Measurements from ENCODE around the gene DHRS7B. TPM values are rescaled to one million over a fixed set of nuclear protein-coding genes. Genes with fewer than 3 reads are reported as not detected.

The DHRS7B gene
- total RNA-seq, 1 donor from 2014 or later, result 24.7 TPM

DNA sequence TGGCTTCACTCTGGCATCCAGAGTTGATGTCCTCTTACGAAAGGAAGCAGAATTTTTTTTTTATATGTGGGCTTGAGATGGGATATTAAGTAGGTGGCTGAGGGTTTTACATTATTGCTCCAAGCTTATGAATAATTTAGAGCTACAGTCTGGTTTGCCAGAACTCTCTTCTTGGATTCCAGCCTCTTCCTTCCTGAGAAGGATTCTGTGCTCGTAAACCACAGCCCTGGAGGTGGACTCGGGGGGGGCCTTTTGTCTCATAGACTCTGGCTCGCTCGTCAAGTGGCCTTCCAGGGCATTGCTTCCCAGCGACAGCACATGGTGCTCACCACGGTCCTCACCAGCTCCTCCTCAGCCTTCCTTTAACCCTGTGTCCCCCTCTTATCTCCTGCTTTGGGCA, 44.0 kb downstream of the DHRS7B start:
- Histone ChIP-seq H3K4me3 (ENCODE audit: low read depth, low read length) (no peak overlapping the region), H3K36me3 (ENCODE audit: control insufficient read depth, insufficient read depth, low read length) (peaks cover 3% of the 10 kb centered on the region), H3K27me3 (ENCODE audit: control insufficient read depth, insufficient read depth, low read length) (no peaks in the 10 kb centered on the region)
- no peak for DNase-seq (ENCODE audit: low read depth)
- TF ChIP-seq, protein P1, sequence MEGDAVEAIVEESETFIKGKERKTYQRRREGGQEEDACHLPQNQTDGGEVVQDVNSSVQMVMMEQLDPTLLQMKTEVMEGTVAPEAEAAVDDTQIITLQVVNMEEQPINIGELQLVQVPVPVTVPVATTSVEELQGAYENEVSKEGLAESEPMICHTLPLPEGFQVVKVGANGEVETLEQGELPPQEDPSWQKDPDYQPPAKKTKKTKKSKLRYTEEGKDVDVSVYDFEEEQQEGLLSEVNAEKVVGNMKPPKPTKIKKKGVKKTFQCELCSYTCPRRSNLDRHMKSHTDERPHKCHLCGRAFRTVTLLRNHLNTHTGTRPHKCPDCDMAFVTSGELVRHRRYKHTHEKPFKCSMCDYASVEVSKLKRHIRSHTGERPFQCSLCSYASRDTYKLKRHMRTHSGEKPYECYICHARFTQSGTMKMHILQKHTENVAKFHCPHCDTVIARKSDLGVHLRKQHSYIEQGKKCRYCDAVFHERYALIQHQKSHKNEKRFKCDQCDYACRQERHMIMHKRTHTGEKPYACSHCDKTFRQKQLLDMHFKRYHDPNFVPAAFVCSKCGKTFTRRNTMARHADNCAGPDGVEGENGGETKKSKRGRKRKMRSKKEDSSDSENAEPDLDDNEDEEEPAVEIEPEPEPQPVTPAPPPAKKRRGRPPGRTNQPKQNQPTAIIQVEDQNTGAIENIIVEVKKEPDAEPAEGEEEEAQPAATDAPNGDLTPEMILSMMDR (IDR thresholded peaks at IDR 0.05; ENCODE audit: insufficient read depth, low read length, severe bottlenecking), result no peak
- no peak for FAIRE-seq

GRCh38 chr17:21171309-21171922, 44.7 kb downstream of the DHRS7B start:
- no peak for FAIRE-seq
- no peak for DNase-seq (ENCODE audit: low read depth)
- peaks cover 3% of the 10 kb centered on the region for H3K36me3 ChIP-seq (ENCODE audit: control insufficient read depth, insufficient read depth, low read length)
- no peak overlapping the region for H3K4me3 ChIP-seq (ENCODE audit: low read depth, low read length)
- TF ChIP-seq, protein P1 (IDR thresholded peaks at IDR 0.05; ENCODE audit: insufficient read depth, low read length, severe bottlenecking), result no peak
- no peaks in the 10 kb centered on the region for H3K27me3 ChIP-seq (ENCODE audit: control insufficient read depth, insufficient read depth, low read length)

GRCh38 chr17:21171970-21172510, 45.3 kb downstream of the DHRS7B start:
- Histone ChIP-seq H3K36me3 (ENCODE audit: control insufficient read depth, insufficient read depth, low read length) (peaks cover 3% of the 10 kb centered on the region), H3K4me3 (ENCODE audit: low read depth, low read length) (no peak overlapping the region), H3K27me3 (ENCODE audit: control insufficient read depth, insufficient read depth, low read length) (no peaks in the 10 kb centered on the region)
- TF ChIP-seq, protein P1 (IDR thresholded peaks at IDR 0.05; ENCODE audit: insufficient read depth, low read length, severe bottlenecking), result no peak
- DNase-seq (ENCODE audit: low read depth) (no peak), FAIRE-seq (no peak)

DNA sequence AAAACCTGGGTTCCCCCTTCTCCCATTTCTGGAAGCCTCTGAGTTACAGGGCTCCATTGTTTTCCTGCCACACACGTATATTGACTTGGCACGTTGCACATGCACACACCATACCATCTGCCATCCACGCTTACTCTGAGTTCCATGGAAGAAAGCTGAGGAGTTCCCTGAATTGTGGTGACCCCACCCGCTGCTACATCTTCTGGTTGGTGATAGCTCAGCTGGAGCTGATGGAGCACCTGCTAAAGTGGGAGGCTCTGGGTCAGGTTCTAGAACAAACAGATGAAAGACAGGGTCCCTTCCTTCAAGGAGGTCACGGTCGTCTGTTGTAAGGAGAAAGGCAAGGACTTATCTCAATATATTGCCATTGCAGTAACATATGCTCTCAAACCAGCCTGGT, 46.1 kb downstream of the DHRS7B start:
- TF ChIP-seq, protein P1 (IDR thresholded peaks at IDR 0.05; ENCODE audit: insufficient read depth, low read length, severe bottlenecking), result no peak
- FAIRE-seq, result no peak
- peaks cover 3% of the 10 kb centered on the region for H3K36me3 ChIP-seq (ENCODE audit: control insufficient read depth, insufficient read depth, low read length)
- no peak for DNase-seq (ENCODE audit: low read depth)
- H3K27me3 ChIP-seq (ENCODE audit: control insufficient read depth, insufficient read depth, low read length), result no peaks in the 10 kb centered on the region
- no peak overlapping the region for H3K4me3 ChIP-seq (ENCODE audit: low read depth, low read length)

DNA sequence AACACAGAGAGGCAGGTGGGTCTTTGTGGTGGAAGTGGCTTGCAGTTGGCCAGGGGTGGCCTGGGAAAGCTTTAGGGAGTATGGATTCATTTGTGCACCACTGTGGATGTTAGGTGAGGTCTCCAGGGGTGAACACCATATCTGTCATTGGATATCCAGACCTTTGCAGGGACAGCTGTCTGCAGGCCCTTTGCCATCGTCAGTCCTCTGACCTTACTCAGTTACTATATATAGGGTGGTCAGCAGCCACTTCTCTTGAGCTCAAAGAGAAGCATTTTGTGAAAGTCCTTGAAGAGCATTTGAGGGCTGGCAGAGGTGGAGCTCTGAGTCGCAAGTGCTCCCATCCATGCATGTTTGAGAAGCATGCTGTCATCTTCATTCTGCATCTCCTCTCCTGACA, 46.8 kb downstream of the DHRS7B start:
- Histone ChIP-seq H3K4me3 (ENCODE audit: low read depth, low read length) (no peak overlapping the region), H3K27me3 (ENCODE audit: control insufficient read depth, insufficient read depth, low read length) (no peaks in the 10 kb centered on the region), H3K36me3 (ENCODE audit: control insufficient read depth, insufficient read depth, low read length) (peaks cover 3% of the 10 kb centered on the region)
- no peak for DNase-seq (ENCODE audit: low read depth)
- TF ChIP-seq, protein P1 (IDR thresholded peaks at IDR 0.05; ENCODE audit: insufficient read depth, low read length, severe bottlenecking), result no peak
- FAIRE-seq, result no peak

DNA sequence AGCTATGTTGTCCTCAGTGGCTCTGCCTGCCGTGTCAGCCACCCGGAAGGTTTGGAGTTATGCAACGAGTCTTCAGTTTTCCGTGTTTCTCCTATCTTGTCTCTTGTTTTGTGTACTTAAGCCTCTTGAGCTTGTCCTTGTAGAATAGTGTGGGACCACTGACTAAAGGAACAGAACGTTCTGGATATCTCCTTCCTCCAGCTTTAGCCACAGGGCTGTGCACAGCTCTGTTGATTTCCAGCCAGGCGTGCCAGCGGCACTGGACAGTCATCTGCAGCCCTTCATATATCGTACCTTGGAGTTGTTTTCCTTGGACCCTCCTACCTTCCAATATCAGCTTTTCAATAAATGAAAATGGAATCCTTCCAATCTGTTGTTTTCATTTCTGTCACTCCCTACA, 47.4 kb downstream of the DHRS7B start:
- no peak for DNase-seq (ENCODE audit: low read depth)
- H3K4me3 ChIP-seq (ENCODE audit: low read depth, low read length), result no peak overlapping the region
- H3K36me3 ChIP-seq (ENCODE audit: control insufficient read depth, insufficient read depth, low read length), result peaks cover 3% of the 10 kb centered on the region
- no peaks in the 10 kb centered on the region for H3K27me3 ChIP-seq (ENCODE audit: control insufficient read depth, insufficient read depth, low read length)
- no peak for FAIRE-seq
- TF ChIP-seq, protein P1 (IDR thresholded peaks at IDR 0.05; ENCODE audit: insufficient read depth, low read length, severe bottlenecking), result no peak
